HepG2 (cell line): Measurements from ENCODE around the gene LHB. TPM values are rescaled to one million over a fixed set of nuclear protein-coding genes. Genes with fewer than 3 reads are reported as not detected.

Experiments
- AGO2 ChIP-seq: fragments of 200-400 bp; formaldehyde crosslinking; optimal IDR thresholded peaks from 2 replicates; pipeline ENCODE3; 2017; ENCODE audit warnings: mild to moderate bottlenecking, low read depth, low read length, moderate library complexity
- ARNT ChIP-seq: fragments of 450-650 bp; IDR thresholded peaks from 2 replicates; pipeline ENCODE4 v1.6.1; 2017
- ATRX ChIP-seq: sonication (generic); formaldehyde crosslinking; IDR thresholded peaks from 2 replicates; pipeline ENCODE4 v1.4.0; 2020; ENCODE audit warnings: missing genetic modification reagents, borderline replicate concordance
- BRD4 ChIP-seq: sonication (generic); formaldehyde crosslinking; IDR thresholded peaks from 2 replicates; pipeline ENCODE4 v1.4.0; 2020; ENCODE audit warnings: missing genetic modification reagents
- CENPX ChIP-seq: sonication (generic); formaldehyde crosslinking; IDR thresholded peaks from 2 replicates; pipeline ENCODE4 v1.9.0; 2021; ENCODE audit warnings: mild to moderate bottlenecking, missing genetic modification reagents, moderate library complexity
- DMAP1 ChIP-seq: IDR thresholded peaks from 2 replicates; pipeline ENCODE4 v1.6.1; 2016
- E2F5 ChIP-seq: sonication (generic); formaldehyde crosslinking; conservative IDR thresholded peaks from 2 replicates; pipeline ENCODE4 v1.4.0; 2020; ENCODE audit warnings: missing genetic modification reagents
- EEA1 ChIP-seq: sonication (generic); formaldehyde crosslinking; IDR thresholded peaks from 2 replicates; pipeline ENCODE4 v1.5.1; 2020; ENCODE audit warnings: mild to moderate bottlenecking, missing genetic modification reagents, borderline replicate concordance
- GATAD1 ChIP-seq: IDR thresholded peaks from 2 replicates; pipeline ENCODE4 v1.6.1; 2016; ENCODE audit warnings: missing genetic modification reagents, missing compliant biosample characterization
- KDM2A ChIP-seq: sonication (generic); formaldehyde crosslinking; IDR thresholded peaks from 2 replicates; pipeline ENCODE4 v1.4.0; 2020; ENCODE audit warnings: low read depth, missing genetic modification reagents, borderline replicate concordance
- KLF11 ChIP-seq: IDR thresholded peaks from 2 replicates; pipeline ENCODE4 v1.6.1; 2016; ENCODE audit warnings: missing compliant biosample characterization
- RFXANK ChIP-seq: IDR thresholded peaks from 2 replicates; pipeline ENCODE4 v1.6.1; 2016
- SMARCE1 ChIP-seq: fragments of 450-650 bp; IDR thresholded peaks from 2 replicates; pipeline ENCODE4 v1.6.1; 2017; ENCODE audit warnings: borderline replicate concordance
- SP5 ChIP-seq: IDR thresholded peaks from 2 replicates; pipeline ENCODE4 v1.6.1; 2016; ENCODE audit warnings: low read depth, borderline replicate concordance
- SRF ChIP-seq: IDR thresholded peaks from 2 replicates; pipeline ENCODE4 v1.6.1; 2011; ENCODE audit warnings: mild to moderate bottlenecking, low read depth, low read length, moderate library complexity
- SRY ChIP-seq: sonication (generic); formaldehyde crosslinking; IDR thresholded peaks from 2 replicates; pipeline ENCODE4 v1.8.0; 2022; ENCODE audit warnings: mild to moderate bottlenecking, missing genetic modification reagents
- ZBTB38 ChIP-seq: sonication (generic); formaldehyde crosslinking; IDR thresholded peaks from 2 replicates; pipeline ENCODE4 v1.5.1; 2020; ENCODE audit warnings: mild to moderate bottlenecking, missing genetic modification reagents
- ZBTB7B ChIP-seq: sonication (generic); formaldehyde crosslinking; IDR thresholded peaks from 2 replicates; pipeline ENCODE4 v1.4.0; 2020; ENCODE audit warnings: missing genetic modification reagents
- ZNF296 ChIP-seq: sonication (generic); formaldehyde crosslinking; conservative IDR thresholded peaks from 2 replicates; pipeline ENCODE4 v1.5.0; 2020; ENCODE audit warnings: mild to moderate bottlenecking, missing genetic modification reagents
- ZNF576 ChIP-seq: sonication (generic); formaldehyde crosslinking; IDR thresholded peaks from 2 replicates; pipeline ENCODE4 v1.4.0; 2020; ENCODE audit warnings: mild to moderate bottlenecking, missing genetic modification reagents
- ZNF598 ChIP-seq: sonication (generic); formaldehyde crosslinking; IDR thresholded peaks from 2 replicates; pipeline ENCODE4 v1.5.1; 2020; ENCODE audit warnings: mild to moderate bottlenecking, missing genetic modification reagents, borderline replicate concordance
- ZNF878 ChIP-seq: sonication (generic); formaldehyde crosslinking; IDR thresholded peaks from 2 replicates; pipeline ENCODE4 v1.8.1; 2023; ENCODE audit warnings: mild to moderate bottlenecking, missing genetic modification reagents, moderate library complexity
- ZSCAN20 ChIP-seq: sonication (generic); formaldehyde crosslinking; IDR thresholded peaks from 2 replicates; pipeline ENCODE4 v1.4.0; 2020; ENCODE audit warnings: missing genetic modification reagents, mild to moderate bottlenecking, borderline replicate concordance
- polyA plus RNA-seq, 8 experiments: library from polyadenylated mRNA; depleted of rRNA in 3 of 8; stranded (reverse) in 7 of 8; unstranded in 1 of 8; fragments of >200 nt; fragmentation: Illumina TruSeq in 4 of 8; extraction: Trizol in 4 of 8; gene quantifications; 2 replicates each; pipeline versions ENCODE4 v1.2.1 to v1.2.3, GENCODE V29; 2011 to 2016; ENCODE audit warnings: low read depth in 4 of 8, missing spikeins in 1 of 8, mixed read lengths in 1 of 8; ENCODE audit not compliant: insufficient read depth in 1 of 8
- total RNA-seq, 5 experiments: library from RNA; depleted of rRNA; stranded (reverse); fragments of >200 nt; fragmentation: Illumina TruSeq; extraction: Trizol; gene quantifications; 2 replicates each; pipeline ENCODE4 v1.2.3, GENCODE V29; 2016; ENCODE audit warnings: low read depth in 1 of 5
- TF ChIP-seq, protein P1 (sequence below): sonication (generic); formaldehyde crosslinking; IDR thresholded peaks from 2 replicates; pipeline ENCODE4 v1.8.1; 2023; ENCODE audit warnings: mild to moderate bottlenecking, missing genetic modification reagents, borderline replicate concordance
- TF ChIP-seq, protein P2 (sequence below): sonication (generic); formaldehyde crosslinking; IDR thresholded peaks from 2 replicates; pipeline ENCODE4 v1.4.0; 2020; ENCODE audit warnings: missing genetic modification reagents
- TF ChIP-seq, protein P3 (sequence below): sonication (generic); formaldehyde crosslinking; IDR thresholded peaks from 2 replicates; pipeline ENCODE4 v1.8.0; 2022; ENCODE audit warnings: low read depth, missing genetic modification reagents
- TF ChIP-seq, protein P4 (sequence below): sonication (generic); formaldehyde crosslinking; IDR thresholded peaks from 2 replicates; pipeline ENCODE4 v1.4.0; 2020; ENCODE audit warnings: missing genetic modification reagents

Gene LHB
- total and polyA plus RNA-seq, 2 of the 13 experiments (the other 11 are each of a cell fraction or from before 2014, with no cell fraction given): not detected

DNA sequence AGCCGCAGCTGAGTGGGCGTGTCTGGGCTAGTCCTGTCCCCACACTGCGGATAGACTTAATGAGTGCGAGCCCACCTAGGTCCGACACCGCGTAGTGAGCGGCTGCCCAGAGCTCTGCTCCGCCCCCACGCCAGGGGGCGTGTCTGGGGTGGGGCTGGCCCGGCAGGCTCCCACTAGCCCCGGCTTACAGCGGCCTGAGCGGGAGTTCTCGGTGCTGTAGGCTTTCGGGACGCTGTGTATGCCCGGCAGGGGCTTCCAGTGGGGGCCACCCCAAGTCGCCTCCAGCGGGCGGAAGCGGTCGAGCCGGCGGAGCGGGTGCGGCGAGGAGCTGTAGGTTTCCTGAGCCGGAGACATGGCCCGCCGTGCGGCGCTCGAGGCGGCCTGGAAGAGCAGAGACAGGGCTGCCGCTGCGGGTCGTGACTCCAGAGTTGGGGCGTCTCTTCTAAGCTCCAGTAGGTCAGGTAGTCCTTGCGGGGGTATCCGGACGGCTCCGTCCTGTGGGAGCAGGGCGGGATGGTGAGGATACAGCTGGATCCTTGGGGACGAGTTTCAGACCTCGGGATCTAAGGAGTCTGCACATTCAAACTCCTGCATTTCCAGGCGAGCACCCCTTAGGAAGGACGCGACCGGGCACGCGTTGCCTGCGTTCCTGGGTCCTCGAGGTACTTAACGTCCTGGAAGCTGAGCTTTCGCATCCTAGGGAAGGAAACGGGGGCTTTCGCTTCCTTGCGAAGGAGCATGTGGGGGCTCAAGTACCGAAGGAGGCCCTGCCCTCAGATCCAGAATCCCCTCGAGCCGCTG is 39.4 kb upstream of the LHB start (continued):
- TF ChIP-seq ZNF296 (no peak), KLF11 (no peak), BRD4 (CRISPR knock-in tag) (no peak), GATAD1 (CRISPR knock-in tag) (no peak), E2F5 (CRISPR knock-in tag) (no peak), SMARCE1 (no peak), ZBTB38 (no peak), DMAP1 (no peak), ZNF576 (CRISPR knock-in tag) (no peak), ZNF598 (CRISPR knock-in tag) (no peak), ARNT (no peak), SRF (no peak), ZSCAN20 (CRISPR knock-in tag) (no peak), ZNF878 (no peak), AGO2 (no peak), SRY (CRISPR knock-in tag) (0 out of 2 replicates have a peak, but pooled peaks have one; percentile 16), RFXANK (CRISPR knock-in tag) (no peak), EEA1 (CRISPR knock-in tag) (no peak), KDM2A (CRISPR knock-in tag) (peak; percentile 59; the same call in 1 of the 2 replicates), CENPX (CRISPR knock-in tag) (no peak), ZBTB7B (CRISPR knock-in tag) (peak; percentile 30; the same call in 1 of the 2 replicates), SP5 (CRISPR knock-in tag) (peak; percentile 50; the same call in 1 of the 2 replicates), ATRX (CRISPR knock-in tag) (no peak)
- TF ChIP-seq, protein P1, sequence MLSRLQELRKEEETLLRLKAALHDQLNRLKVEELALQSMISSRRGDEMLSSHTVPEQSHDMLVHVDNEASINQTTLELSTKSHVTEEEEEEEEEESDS (CRISPR knock-in tag): no peak
- TF ChIP-seq, protein P2, sequence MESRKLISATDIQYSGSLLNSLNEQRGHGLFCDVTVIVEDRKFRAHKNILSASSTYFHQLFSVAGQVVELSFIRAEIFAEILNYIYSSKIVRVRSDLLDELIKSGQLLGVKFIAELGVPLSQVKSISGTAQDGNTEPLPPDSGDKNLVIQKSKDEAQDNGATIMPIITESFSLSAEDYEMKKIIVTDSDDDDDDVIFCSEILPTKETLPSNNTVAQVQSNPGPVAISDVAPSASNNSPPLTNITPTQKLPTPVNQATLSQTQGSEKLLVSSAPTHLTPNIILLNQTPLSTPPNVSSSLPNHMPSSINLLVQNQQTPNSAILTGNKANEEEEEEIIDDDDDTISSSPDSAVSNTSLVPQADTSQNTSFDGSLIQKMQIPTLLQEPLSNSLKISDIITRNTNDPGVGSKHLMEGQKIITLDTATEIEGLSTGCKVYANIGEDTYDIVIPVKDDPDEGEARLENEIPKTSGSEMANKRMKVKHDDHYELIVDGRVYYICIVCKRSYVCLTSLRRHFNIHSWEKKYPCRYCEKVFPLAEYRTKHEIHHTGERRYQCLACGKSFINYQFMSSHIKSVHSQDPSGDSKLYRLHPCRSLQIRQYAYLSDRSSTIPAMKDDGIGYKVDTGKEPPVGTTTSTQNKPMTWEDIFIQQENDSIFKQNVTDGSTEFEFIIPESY: no peak
- TF ChIP-seq, protein P3, sequence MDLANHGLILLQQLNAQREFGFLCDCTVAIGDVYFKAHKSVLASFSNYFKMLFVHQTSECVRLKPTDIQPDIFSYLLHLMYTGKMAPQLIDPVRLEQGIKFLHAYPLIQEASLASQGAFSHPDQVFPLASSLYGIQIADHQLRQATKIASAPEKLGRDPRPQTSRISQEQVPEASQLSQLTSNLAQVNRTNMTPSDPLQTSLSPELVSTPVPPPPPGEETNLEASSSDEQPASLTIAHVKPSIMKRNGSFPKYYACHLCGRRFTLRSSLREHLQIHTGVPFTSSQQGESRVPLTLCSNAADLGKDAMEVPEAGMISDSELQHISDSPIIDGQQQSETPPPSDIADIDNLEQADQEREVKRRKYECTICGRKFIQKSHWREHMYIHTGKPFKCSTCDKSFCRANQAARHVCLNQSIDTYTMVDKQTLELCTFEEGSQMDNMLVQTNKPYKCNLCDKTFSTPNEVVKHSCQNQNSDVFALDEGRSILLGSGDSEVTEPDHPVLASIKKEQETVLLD (CRISPR knock-in tag): no peak
- TF ChIP-seq, protein P4, sequence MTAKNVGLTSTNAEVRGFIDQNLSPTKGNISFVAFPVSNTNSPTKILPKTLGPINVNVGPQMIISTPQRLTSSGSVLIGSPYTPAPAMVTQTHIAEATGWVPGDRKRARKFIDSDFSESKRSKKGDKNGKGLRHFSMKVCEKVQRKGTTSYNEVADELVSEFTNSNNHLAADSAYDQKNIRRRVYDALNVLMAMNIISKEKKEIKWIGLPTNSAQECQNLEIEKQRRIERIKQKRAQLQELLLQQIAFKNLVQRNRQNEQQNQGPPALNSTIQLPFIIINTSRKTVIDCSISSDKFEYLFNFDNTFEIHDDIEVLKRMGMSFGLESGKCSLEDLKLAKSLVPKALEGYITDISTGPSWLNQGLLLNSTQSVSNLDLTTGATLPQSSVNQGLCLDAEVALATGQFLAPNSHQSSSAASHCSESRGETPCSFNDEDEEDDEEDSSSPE (CRISPR knock-in tag): 0 out of 2 replicates have a peak, but pooled peaks have one; percentile 19
